ENCODE measurements around the gene TCF7L2. TPM values are rescaled to one million over a fixed set of nuclear protein-coding genes. Genes with fewer than 3 reads are reported as not detected.

The TCF7L2 gene
- total RNA-seq, 1 experiment from 2014 or later = 45.2 TPM

- no peak for ATAC-seq
- ChIA-PET POLR2A (no interaction called here), CTCF (no interaction called here)
- Histone ChIP-seq H3K27ac (ENCODE audit: low read length) (peak overlapping the region; percentile 99), H3K9me3 (ENCODE audit: control insufficient read depth, insufficient read depth, low read depth, low read length) (no peaks in the 10 kb centered on the region), H3K27me3 (ENCODE audit: control insufficient read depth, insufficient read depth, low read length) (no peaks in the 10 kb centered on the region), H3K4me3 (ENCODE audit: low read depth in 2 of 2, low read length in 2 of 2) (no peak overlapping the region), H3K36me3 (ENCODE audit: control insufficient read depth, insufficient read depth, low read length) (no peaks in the 10 kb centered on the region), H3K4me1 (ENCODE audit: control insufficient read depth, insufficient read depth, low read length) (peaks cover 83% of the 10 kb centered on the region)
- no peak for TF ChIP-seq POLR2AphosphoS5 (IDR thresholded peaks at IDR 0.05; ENCODE audit: low read depth, low read length)
- TF ChIP-seq, protein P1, sequence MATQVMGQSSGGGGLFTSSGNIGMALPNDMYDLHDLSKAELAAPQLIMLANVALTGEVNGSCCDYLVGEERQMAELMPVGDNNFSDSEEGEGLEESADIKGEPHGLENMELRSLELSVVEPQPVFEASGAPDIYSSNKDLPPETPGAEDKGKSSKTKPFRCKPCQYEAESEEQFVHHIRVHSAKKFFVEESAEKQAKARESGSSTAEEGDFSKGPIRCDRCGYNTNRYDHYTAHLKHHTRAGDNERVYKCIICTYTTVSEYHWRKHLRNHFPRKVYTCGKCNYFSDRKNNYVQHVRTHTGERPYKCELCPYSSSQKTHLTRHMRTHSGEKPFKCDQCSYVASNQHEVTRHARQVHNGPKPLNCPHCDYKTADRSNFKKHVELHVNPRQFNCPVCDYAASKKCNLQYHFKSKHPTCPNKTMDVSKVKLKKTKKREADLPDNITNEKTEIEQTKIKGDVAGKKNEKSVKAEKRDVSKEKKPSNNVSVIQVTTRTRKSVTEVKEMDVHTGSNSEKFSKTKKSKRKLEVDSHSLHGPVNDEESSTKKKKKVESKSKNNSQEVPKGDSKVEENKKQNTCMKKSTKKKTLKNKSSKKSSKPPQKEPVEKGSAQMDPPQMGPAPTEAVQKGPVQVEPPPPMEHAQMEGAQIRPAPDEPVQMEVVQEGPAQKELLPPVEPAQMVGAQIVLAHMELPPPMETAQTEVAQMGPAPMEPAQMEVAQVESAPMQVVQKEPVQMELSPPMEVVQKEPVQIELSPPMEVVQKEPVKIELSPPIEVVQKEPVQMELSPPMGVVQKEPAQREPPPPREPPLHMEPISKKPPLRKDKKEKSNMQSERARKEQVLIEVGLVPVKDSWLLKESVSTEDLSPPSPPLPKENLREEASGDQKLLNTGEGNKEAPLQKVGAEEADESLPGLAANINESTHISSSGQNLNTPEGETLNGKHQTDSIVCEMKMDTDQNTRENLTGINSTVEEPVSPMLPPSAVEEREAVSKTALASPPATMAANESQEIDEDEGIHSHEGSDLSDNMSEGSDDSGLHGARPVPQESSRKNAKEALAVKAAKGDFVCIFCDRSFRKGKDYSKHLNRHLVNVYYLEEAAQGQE (IDR thresholded peaks at IDR 0.05; ENCODE audit: insufficient read depth in 1 of 2, low read depth in 2 of 2, low read length in 1 of 2) = no peak
- TF ChIP-seq SIN3A (IDR thresholded peaks at IDR 0.05; ENCODE audit: borderline replicate concordance, insufficient read depth, low read depth, low read length) = no peak
- no peak for TF ChIP-seq TCF7L2 (IDR thresholded peaks at IDR 0.05; ENCODE audit: low read depth, low read length)
- TF ChIP-seq, protein P2, sequence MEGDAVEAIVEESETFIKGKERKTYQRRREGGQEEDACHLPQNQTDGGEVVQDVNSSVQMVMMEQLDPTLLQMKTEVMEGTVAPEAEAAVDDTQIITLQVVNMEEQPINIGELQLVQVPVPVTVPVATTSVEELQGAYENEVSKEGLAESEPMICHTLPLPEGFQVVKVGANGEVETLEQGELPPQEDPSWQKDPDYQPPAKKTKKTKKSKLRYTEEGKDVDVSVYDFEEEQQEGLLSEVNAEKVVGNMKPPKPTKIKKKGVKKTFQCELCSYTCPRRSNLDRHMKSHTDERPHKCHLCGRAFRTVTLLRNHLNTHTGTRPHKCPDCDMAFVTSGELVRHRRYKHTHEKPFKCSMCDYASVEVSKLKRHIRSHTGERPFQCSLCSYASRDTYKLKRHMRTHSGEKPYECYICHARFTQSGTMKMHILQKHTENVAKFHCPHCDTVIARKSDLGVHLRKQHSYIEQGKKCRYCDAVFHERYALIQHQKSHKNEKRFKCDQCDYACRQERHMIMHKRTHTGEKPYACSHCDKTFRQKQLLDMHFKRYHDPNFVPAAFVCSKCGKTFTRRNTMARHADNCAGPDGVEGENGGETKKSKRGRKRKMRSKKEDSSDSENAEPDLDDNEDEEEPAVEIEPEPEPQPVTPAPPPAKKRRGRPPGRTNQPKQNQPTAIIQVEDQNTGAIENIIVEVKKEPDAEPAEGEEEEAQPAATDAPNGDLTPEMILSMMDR (IDR thresholded peaks at IDR 0.05) = no peak
- no peak for DNase-seq (ENCODE audit: low read depth, low spot score)
- intact Hi-C loops (cut with micrococcal nuclease; ENCODE audit: unreplicated experiment) (no loop called here), in situ Hi-C loops (cut with HindIII; ENCODE audit: low pct_unique_long_range_greater_than_20kb, low sequenced_read_pairs) (no loop called here)
- no TSS peak for BruUV-seq (replicated peaks)
Observed at GRCh38 chr10:113089551-113089950, 139.5 kb downstream of the TCF7L2 start.

DNA sequence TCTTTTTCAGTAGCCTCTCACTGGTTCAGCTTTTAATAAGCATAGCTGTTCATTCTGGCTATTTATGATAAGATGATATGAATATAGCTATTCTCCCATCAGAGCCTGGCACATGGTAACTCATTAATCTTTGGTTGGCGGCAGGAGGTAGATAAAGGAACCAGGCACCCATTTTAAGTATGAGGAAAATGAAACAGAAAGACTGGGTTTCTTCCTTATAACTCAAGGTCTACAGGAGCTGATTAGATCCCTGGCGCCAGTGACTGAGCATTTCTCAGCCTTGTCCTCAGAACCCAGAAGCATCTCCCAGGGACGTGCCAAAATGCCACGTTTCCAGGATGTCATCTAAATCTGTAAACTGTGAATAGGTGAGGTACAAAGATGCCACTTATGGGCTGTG is 141.9 kb downstream of the TCF7L2 start:
- Histone ChIP-seq H3K36me3 (ENCODE audit: control insufficient read depth, insufficient read depth, low read length) (no peaks in the 10 kb centered on the region), H3K9me3 (ENCODE audit: control insufficient read depth, insufficient read depth, low read depth, low read length) (no peaks in the 10 kb centered on the region), H3K4me3 (ENCODE audit: low read depth in 2 of 2, low read length in 2 of 2) (no peak overlapping the region), H3K27ac (ENCODE audit: low read length) (peak overlapping the region; percentile 97), H3K27me3 (ENCODE audit: control insufficient read depth, insufficient read depth, low read length) (no peaks in the 10 kb centered on the region), H3K4me1 (ENCODE audit: control insufficient read depth, insufficient read depth, low read length) (peaks cover 84% of the 10 kb centered on the region)
- DNase-seq (ENCODE audit: low read depth, low spot score) (no peak), ATAC-seq (no peak)
- intact Hi-C loops (cut with micrococcal nuclease; ENCODE audit: unreplicated experiment) (no loop called here), in situ Hi-C loops (cut with HindIII; ENCODE audit: low pct_unique_long_range_greater_than_20kb, low sequenced_read_pairs) (no loop called here)
- no TSS peak for BruUV-seq (replicated peaks)
- TF ChIP-seq TCF7L2 (IDR thresholded peaks at IDR 0.05; ENCODE audit: low read depth, low read length) (no peak), SIN3A (IDR thresholded peaks at IDR 0.05; ENCODE audit: borderline replicate concordance, insufficient read depth, low read depth, low read length) (no peak), POLR2AphosphoS5 (IDR thresholded peaks at IDR 0.05; ENCODE audit: low read depth, low read length) (no peak)
- TF ChIP-seq, protein P1 (IDR thresholded peaks at IDR 0.05; ENCODE audit: insufficient read depth in 1 of 2, low read depth in 2 of 2, low read length in 1 of 2) = no peak
- TF ChIP-seq, protein P2 (IDR thresholded peaks at IDR 0.05) = no peak
- CTCF ChIA-PET = no interaction called here
- POLR2A ChIA-PET = interaction anchor here (1.0 kb wide), 1 partner anchor 31 kb away, joined by 5 read pairs; no protein-coding TSS in a partner anchor
